NB4 (cell line): ENCODE measurements around the gene UBA52.

Experiments
- DNase-seq: peaks from one replicate; pipeline ENCODE4 v3.0.0; 2010; ENCODE audit warnings: low read depth
- H3K4me3 ChIP-seq: one replicate; pipeline ENCODE4 v1.5.1; 2011; ENCODE audit warnings: mild to moderate bottlenecking, low read depth, low read length, moderate library complexity
- CTCF ChIP-seq: IDR thresholded peaks from one replicate; pipeline ENCODE4 v1.5.1; 2012; ENCODE audit warnings: low read depth, low read length
- MAX ChIP-seq: IDR thresholded peaks from 2 replicates; pipeline ENCODE4 v1.6.1; 2011; ENCODE audit warnings: low read depth, low read length
- MYC ChIP-seq: IDR thresholded peaks from 2 replicates; pipeline ENCODE4 v1.6.1; 2011; ENCODE audit warnings: low read depth, low read length
- POLR2A ChIP-seq: IDR thresholded peaks from 2 replicates; pipeline ENCODE4 v1.6.1; 2011; ENCODE audit warnings: mild to moderate bottlenecking; ENCODE audit not compliant: insufficient read length; ENCODE audit errors: extremely low read depth

Gene UBA52

GRCh38 chr19:18620311-18620710 is 48.7 kb downstream of the UBA52 start:
- H3K4me3 ChIP-seq, result no peak overlapping the region
- no peak for TF ChIP-seq POLR2A
- TF ChIP-seq MAX, result no peak
- TF ChIP-seq CTCF, result no peak
- no peak for TF ChIP-seq MYC
- DNase-seq, result no peak

- no peak for DNase-seq
- TF ChIP-seq POLR2A, result no peak
- no peak overlapping the region for H3K4me3 ChIP-seq
Observed at GRCh38 chr19:18620902-18621301, 49.2 kb downstream of the UBA52 start.

GRCh38 chr19:18626906-18627305 is 55.2 kb downstream of the UBA52 start:
- no peak overlapping the region for H3K4me3 ChIP-seq
- TF ChIP-seq POLR2A, result no peak
- no peak for TF ChIP-seq CTCF
- TF ChIP-seq MYC, result no peak
- TF ChIP-seq MAX, result no peak
- DNase-seq, result no peak
